Measurements from ENCODE around the gene USP11. TPM values are rescaled to one million over a fixed set of nuclear protein-coding genes. Genes with fewer than 3 reads are reported as not detected.

USP11 gene
- total RNA-seq, 1 experiment from 2014 or later = 122 TPM

DNA sequence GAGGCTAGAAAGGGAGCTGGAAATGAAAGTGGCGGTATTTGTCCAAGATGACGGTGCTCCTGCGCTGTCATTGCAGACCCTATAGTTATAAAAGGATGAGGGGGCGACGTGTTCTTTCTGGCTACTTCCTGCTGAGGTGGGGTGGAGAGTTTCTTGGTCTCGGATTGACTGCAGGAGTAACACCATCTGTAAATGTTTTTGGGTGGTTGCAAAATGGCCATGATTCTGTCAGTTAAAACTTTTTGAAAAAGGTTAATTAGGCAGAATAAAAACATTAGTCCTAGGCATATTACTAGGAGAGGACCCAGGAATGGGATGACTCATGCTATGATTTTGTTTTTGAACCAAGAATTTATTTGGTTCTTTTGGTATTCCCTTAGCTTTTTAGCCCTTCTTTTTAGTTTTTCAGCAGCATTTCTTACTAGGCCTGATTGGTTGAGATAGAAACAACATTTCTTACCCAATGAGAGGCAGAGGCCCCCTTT, 53.1 kb downstream of the USP11 start:
- H3K27ac ChIP-seq (ENCODE audit: low read depth, low read length, poor library complexity, severe bottlenecking) = no peak overlapping the region
- BruUV-seq (replicated peaks) = no TSS peak
- no peak overlapping the region for H3K4me3 ChIP-seq (ENCODE audit: low read depth, low read length, poor library complexity, severe bottlenecking)
- TF ChIP-seq, protein P1, sequence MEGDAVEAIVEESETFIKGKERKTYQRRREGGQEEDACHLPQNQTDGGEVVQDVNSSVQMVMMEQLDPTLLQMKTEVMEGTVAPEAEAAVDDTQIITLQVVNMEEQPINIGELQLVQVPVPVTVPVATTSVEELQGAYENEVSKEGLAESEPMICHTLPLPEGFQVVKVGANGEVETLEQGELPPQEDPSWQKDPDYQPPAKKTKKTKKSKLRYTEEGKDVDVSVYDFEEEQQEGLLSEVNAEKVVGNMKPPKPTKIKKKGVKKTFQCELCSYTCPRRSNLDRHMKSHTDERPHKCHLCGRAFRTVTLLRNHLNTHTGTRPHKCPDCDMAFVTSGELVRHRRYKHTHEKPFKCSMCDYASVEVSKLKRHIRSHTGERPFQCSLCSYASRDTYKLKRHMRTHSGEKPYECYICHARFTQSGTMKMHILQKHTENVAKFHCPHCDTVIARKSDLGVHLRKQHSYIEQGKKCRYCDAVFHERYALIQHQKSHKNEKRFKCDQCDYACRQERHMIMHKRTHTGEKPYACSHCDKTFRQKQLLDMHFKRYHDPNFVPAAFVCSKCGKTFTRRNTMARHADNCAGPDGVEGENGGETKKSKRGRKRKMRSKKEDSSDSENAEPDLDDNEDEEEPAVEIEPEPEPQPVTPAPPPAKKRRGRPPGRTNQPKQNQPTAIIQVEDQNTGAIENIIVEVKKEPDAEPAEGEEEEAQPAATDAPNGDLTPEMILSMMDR (conservative IDR thresholded peaks at IDR 0.05; ENCODE audit: low read depth, low read length) = no peak
- no peak for TF ChIP-seq EZH2 (IDR thresholded peaks at IDR 0.05; ENCODE audit: borderline replicate concordance, low read depth, low read length, poor library complexity, severe bottlenecking)
- intact Hi-C loops (cut with micrococcal nuclease; ENCODE audit: unreplicated experiment) = no loop called here
- ChIA-PET POLR2A (ENCODE audit: low non-redundant PET) (no interaction called here), CTCF (no interaction called here)
- H3K4me1 ChIP-seq (ENCODE audit: insufficient read depth, low read length, poor library complexity, severe bottlenecking) = no peaks in the 10 kb centered on the region
- H3K27me3 ChIP-seq (replicated peaks; ENCODE audit: insufficient read depth, low read depth, low read length, poor library complexity) = no peaks in the 10 kb centered on the region
- peak; percentile 10 for DNase-seq (ENCODE audit: low spot score)
- H3K36me3 ChIP-seq (ENCODE audit: insufficient read depth, low read length, poor library complexity, severe bottlenecking) = no peaks in the 10 kb centered on the region
- no peaks in the 10 kb centered on the region for H3K9me3 ChIP-seq (ENCODE audit: low read depth, low read length, poor library complexity, severe bottlenecking)

DNA sequence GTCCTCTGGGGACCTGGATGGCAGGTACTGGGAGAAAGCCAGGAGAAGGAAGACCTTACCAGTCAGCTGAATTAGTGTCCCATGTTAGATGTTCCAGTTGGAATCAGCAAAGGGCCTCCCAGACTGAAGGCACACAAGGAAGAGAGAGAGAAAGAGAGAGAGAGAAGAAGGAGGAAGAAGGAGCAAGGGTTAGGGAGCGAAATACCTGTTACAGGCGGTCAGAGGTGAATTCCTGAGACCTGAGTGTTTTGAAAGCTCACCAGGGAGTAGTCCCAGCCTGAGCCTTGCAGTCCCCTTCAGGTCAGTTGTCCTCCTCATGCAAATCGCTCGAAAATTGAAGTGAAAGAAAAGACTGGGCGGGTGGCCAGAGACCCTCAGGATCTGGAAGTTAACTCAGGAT, 60.3 kb downstream of the USP11 start:
- ChIA-PET CTCF (no interaction called here), POLR2A (ENCODE audit: low non-redundant PET) (no interaction called here)
- DNase-seq (ENCODE audit: low spot score) = no peak
- H3K9me3 ChIP-seq (ENCODE audit: low read depth, low read length, poor library complexity, severe bottlenecking) = no peaks in the 10 kb centered on the region
- no TSS peak for BruUV-seq (replicated peaks)
- H3K27ac ChIP-seq (ENCODE audit: low read depth, low read length, poor library complexity, severe bottlenecking) = no peak overlapping the region
- H3K4me1 ChIP-seq (ENCODE audit: insufficient read depth, low read length, poor library complexity, severe bottlenecking) = no peaks in the 10 kb centered on the region
- TF ChIP-seq, protein P1 (conservative IDR thresholded peaks at IDR 0.05; ENCODE audit: low read depth, low read length) = no peak
- TF ChIP-seq EZH2 (IDR thresholded peaks at IDR 0.05; ENCODE audit: borderline replicate concordance, low read depth, low read length, poor library complexity, severe bottlenecking) = no peak
- no peaks in the 10 kb centered on the region for H3K36me3 ChIP-seq (ENCODE audit: insufficient read depth, low read length, poor library complexity, severe bottlenecking)
- intact Hi-C loops (cut with micrococcal nuclease; ENCODE audit: unreplicated experiment) = no loop called here
- no peaks in the 10 kb centered on the region for H3K27me3 ChIP-seq (replicated peaks; ENCODE audit: insufficient read depth, low read depth, low read length, poor library complexity)
- H3K4me3 ChIP-seq (ENCODE audit: low read depth, low read length, poor library complexity, severe bottlenecking) = no peak overlapping the region

DNA sequence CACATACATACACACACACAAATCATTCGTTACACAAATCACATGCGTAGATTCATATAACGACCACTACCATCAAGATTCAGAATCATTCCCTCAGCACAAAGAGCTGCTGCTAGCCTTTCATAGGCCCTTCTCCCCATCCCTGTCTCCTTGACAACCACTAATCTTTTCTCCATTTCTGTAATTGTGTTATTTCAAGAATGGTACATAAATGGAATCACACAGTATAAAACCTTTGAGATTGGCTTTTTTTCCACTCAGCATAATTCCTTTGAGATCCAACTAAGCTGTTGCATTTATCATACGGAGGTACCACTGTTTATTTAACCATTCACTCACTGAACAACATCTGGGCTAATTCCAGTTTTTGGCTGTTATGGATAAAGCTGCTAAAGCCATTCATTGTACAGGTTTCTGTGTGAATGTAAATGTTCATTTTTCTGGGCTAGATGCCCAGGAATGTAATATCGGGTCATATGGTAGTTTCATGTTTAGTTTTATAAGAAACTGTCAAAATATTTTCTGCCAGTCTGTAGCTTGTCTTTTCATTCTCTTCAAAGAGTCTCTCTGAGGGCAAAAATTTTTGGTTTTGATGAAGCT, 64.1 kb downstream of the USP11 start:
- CTCF ChIA-PET = no interaction called here
- Histone ChIP-seq H3K4me3 (ENCODE audit: low read depth, low read length, poor library complexity, severe bottlenecking) (no peak overlapping the region), H3K27ac (ENCODE audit: low read depth, low read length, poor library complexity, severe bottlenecking) (no peak overlapping the region), H3K9me3 (ENCODE audit: low read depth, low read length, poor library complexity, severe bottlenecking) (no peaks in the 10 kb centered on the region), H3K4me1 (ENCODE audit: insufficient read depth, low read length, poor library complexity, severe bottlenecking) (no peaks in the 10 kb centered on the region), H3K36me3 (ENCODE audit: insufficient read depth, low read length, poor library complexity, severe bottlenecking) (no peaks in the 10 kb centered on the region), H3K27me3 (replicated peaks; ENCODE audit: insufficient read depth, low read depth, low read length, poor library complexity) (no peaks in the 10 kb centered on the region)
- intact Hi-C loops (cut with micrococcal nuclease; ENCODE audit: unreplicated experiment) = no loop called here
- no peak for DNase-seq (ENCODE audit: low spot score)
- TF ChIP-seq, protein P1 (conservative IDR thresholded peaks at IDR 0.05; ENCODE audit: low read depth, low read length) = no peak
- TF ChIP-seq EZH2 (IDR thresholded peaks at IDR 0.05; ENCODE audit: borderline replicate concordance, low read depth, low read length, poor library complexity, severe bottlenecking) = no peak
- POLR2A ChIA-PET (ENCODE audit: low non-redundant PET) = no interaction called here
- no TSS peak for BruUV-seq (replicated peaks)

Data from A673 (cell line).